Astrocyte (in vitro differentiated cells and primary cell): ENCODE measurements around the gene ARHGAP23.

Experiments used
- CTCF ChIP-seq: IDR thresholded peaks from 2 replicates; pipeline ENCODE4 v1.5.1; 2011; ENCODE audit warnings: low read depth, mild to moderate bottlenecking, inconsistent platforms, low read length, moderate library complexity; ENCODE audit not compliant: insufficient read depth
- EZH2 ChIP-seq: IDR thresholded peaks from 2 replicates; pipeline ENCODE4 v1.6.1; 2012; ENCODE audit warnings: mild to moderate bottlenecking, low read length, inconsistent platforms; ENCODE audit not compliant: insufficient read depth

DNA sequence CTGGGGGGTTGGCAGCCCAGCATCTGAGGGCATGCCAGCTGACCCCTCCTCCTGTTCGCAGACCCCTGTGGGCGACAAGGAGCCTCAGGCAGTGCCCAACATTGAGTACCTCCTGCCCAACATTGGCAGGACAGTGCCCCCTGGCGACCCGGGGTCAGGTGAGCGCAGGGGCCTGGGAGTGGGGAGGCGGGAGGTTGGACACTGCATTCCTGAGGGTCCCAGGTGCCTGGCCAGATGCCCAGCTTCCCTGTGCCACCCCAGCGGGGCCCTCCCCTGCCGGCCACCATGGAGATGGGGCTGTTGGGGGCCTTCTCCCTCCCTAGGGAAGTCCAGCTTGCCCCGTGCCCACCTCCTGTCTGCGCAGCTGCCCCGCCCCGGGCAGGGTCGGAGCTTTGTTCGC, 70.1 kb downstream of the ARHGAP23 start:
- TF ChIP-seq CTCF, result no peak
- no peak for TF ChIP-seq EZH2
